Heart left ventricle (tissue), 16 donors: ENCODE data around the gene SH3TC2. TPM values are rescaled to one million over a fixed set of nuclear protein-coding genes. Genes with fewer than 3 reads are reported as not detected.

Experiments used
- ATAC-seq, 4 donors: fragments of 200-7000 bp; cut with Tn5 transposase; one replicate each; pipeline ENCODE4 v1.9.1; 2020 to 2022; ENCODE audit warnings: moderate library complexity in 4 of 4, mild to moderate bottlenecking in 3 of 4, moderate number of reproducible peaks in 1 of 4
- DNase-seq, 5 donors: peaks; one replicate each; pipeline ENCODE4 v3.0.0-alpha.2; 2020
- H3K27ac ChIP-seq, 12 donors: fragments of 200-600 bp; sonication (generic) in 4 of 12; one replicate each; pipeline versions ENCODE4 v1.5.0 to v1.8.0; 2016 to 2022; ENCODE audit warnings: mild to moderate bottlenecking in 2 of 12
- H3K27me3 ChIP-seq, 9 donors: fragments of 200-600 bp; sonication (generic) in 2 of 9; one replicate each; pipeline versions ENCODE4 v1.5.1 to v1.8.0; 2016 to 2022; ENCODE audit warnings: mild to moderate bottlenecking in 3 of 9
- H3K36me3 ChIP-seq, 9 donors: fragments of 200-600 bp; sonication (generic) in 2 of 9; one replicate each; pipeline versions ENCODE4 v1.5.0 to v1.8.0; 2018 to 2022; ENCODE audit warnings: mild to moderate bottlenecking in 2 of 9
- H3K4me1 ChIP-seq, 12 donors: fragments of 200-600 bp; sonication (generic) in 4 of 12; one replicate each; pipeline versions ENCODE4 v1.5.0 to v1.8.0; 2016 to 2022; ENCODE audit warnings: mild to moderate bottlenecking in 3 of 12
- H3K4me3 ChIP-seq, 12 donors: fragments of 200-600 bp; sonication (generic) in 4 of 12; one replicate each; pipeline versions ENCODE4 v1.5.0 to v1.8.0; 2017 to 2022; ENCODE audit warnings: mild to moderate bottlenecking in 9 of 12, moderate library complexity in 4 of 12
- H3K9me3 ChIP-seq, 12 donors: fragments of 200-600 bp; sonication (generic) in 4 of 12; one replicate each; pipeline versions ENCODE4 v1.5.0 to v1.8.0; 2016 to 2022; ENCODE audit warnings: mild to moderate bottlenecking in 1 of 12
- POLR2A ChIP-seq, 2 donors: fragments of 450-650 bp; IDR thresholded peaks; one replicate each; pipeline ENCODE4 v1.6.1; 2017; ENCODE audit warnings: antibody characterized with exemption in 2 of 2, mild to moderate bottlenecking in 2 of 2, moderate library complexity in 2 of 2
- WGBS, 4 donors: extraction: QIAGEN DNeasy Blood & Tissue Kit in 2 of 4; methylation state at CpG; one replicate each; pipeline versions ENCODE4 v1.1.5 to v1.1.7; 2013 to 2018; 5-methylcytosine and 5-hydroxymethylcytosine counted together
- intact Hi-C, 10 donors: fragments of 100-400 bp; cut with DNase I; formaldehyde crosslinking; loops; one replicate each; pipeline versions ENCODE4 v1.11.1 to v1.14.2; 2022
- polyA plus RNA-seq, 2 donors: library from polyadenylated mRNA; stranded (reverse); fragments of 200-250 nt; gene quantifications; one replicate each; pipeline ENCODE4 v1.2.3, GENCODE V29; 2013
- total RNA-seq, 9 donors: library from RNA; depleted of rRNA in 2 of 9; stranded (reverse); fragments of >200 nt in 2 of 9; fragmentation: NEBNext Ultra II Directional in 3 of 9; extraction: Animal tissue kit (Norgen Biotek cat#: 25700) in 3 of 9; gene quantifications; one replicate each; pipeline versions ENCODE4 v1.1.0 to v1.2.4, GENCODE V29; 2016 to 2023
- TF ChIP-seq, protein P1 (sequence below), 12 donors: fragments of 200-600 bp; sonication (generic) in 4 of 12; IDR thresholded peaks; one replicate each; pipeline versions ENCODE4 v1.5.0 to v1.8.0; 2018 to 2022; ENCODE audit warnings: antibody characterized with exemption in 12 of 12, mild to moderate bottlenecking in 5 of 12
- donor health status: ischemic (EF 13 %, LVEDD 7.1; RV severe dilation, severe dysfunction).
- donor health status: healthy with polysubstance abuse.
- donor health status: DM: no; HTN: yes; CAD: no.
- donor health status: DM: no; HTN: no; CAD: no.
- donor health status: ischemic (EF 25% LVEDD 6.9; RV normal size, moderate dysfunction).
- donor health status: ischemic (EF 25% LVEDD 5.7; RV mildly dilated, moderate dysfunction).
- donor health status: healthy.
- donor health status: DM: yes; HTN: yes; CAD: no.
- donor health status: ischemic (EF 35%, LVEDD 5.7; RV mildly dilated, moderate dysfunction).
- donor health status: nonischemic (EF 11% LVEDD 7.7; RV severe dilation, severe dysfunction).
- donor health status: DM: yes; HTN: yes; CAD: no.
- donor health status: PGD.
- donor health status: ischemic (EF 29% LVEDD 5.4; RV normal size, mild dysfunction).
- donor health status: nonischemic (EF 23%, LVEDD 6.1; RV moderate dilation, normal function).

Gene SH3TC2
- total and polyA plus RNA-seq, 11 donors = 1.6 to 12.7 (median 4.0) TPM

DNA sequence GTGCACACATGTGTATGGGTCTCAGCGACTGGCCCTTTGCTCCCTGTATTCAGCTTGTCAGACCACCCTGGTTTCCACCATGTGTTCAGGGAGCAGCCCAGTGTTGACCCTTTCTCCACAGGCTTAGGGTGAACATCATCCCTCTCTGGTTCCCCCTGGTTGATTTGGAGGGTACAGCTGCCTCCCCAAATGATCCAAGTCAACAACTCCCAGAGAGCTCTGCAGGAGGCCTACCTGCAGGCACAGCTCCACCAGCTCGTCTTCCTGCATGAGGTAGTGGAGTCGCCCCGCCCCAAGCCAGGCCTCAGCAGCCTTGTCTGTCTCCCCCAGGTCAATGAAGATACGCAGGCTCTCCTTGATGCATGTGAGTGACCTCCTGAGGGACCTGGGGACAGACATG, 50.5 kb downstream of the SH3TC2 start:
- H3K36me3 ChIP-seq = no peaks in the 10 kb centered on the region
- intact Hi-C loops = no loop called here
- WGBS, 4 donors = 95 to 97% (median 96%) methylated on average over 4 to 5 of the region's 5 CpGs
- no peaks in the 10 kb centered on the region for H3K27me3 ChIP-seq
- no peak overlapping the region for H3K27ac ChIP-seq
- H3K9me3 ChIP-seq = no peaks in the 10 kb centered on the region
- no peaks in the 10 kb centered on the region for H3K4me1 ChIP-seq
- H3K4me3 ChIP-seq = no peak overlapping the region
- ATAC-seq = no peak
- DNase-seq = no peak
- TF ChIP-seq POLR2A (IDR thresholded peaks at IDR 0.05) = no peak
- TF ChIP-seq, protein P1, sequence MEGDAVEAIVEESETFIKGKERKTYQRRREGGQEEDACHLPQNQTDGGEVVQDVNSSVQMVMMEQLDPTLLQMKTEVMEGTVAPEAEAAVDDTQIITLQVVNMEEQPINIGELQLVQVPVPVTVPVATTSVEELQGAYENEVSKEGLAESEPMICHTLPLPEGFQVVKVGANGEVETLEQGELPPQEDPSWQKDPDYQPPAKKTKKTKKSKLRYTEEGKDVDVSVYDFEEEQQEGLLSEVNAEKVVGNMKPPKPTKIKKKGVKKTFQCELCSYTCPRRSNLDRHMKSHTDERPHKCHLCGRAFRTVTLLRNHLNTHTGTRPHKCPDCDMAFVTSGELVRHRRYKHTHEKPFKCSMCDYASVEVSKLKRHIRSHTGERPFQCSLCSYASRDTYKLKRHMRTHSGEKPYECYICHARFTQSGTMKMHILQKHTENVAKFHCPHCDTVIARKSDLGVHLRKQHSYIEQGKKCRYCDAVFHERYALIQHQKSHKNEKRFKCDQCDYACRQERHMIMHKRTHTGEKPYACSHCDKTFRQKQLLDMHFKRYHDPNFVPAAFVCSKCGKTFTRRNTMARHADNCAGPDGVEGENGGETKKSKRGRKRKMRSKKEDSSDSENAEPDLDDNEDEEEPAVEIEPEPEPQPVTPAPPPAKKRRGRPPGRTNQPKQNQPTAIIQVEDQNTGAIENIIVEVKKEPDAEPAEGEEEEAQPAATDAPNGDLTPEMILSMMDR (IDR thresholded peaks at IDR 0.05) = no peak

DNA sequence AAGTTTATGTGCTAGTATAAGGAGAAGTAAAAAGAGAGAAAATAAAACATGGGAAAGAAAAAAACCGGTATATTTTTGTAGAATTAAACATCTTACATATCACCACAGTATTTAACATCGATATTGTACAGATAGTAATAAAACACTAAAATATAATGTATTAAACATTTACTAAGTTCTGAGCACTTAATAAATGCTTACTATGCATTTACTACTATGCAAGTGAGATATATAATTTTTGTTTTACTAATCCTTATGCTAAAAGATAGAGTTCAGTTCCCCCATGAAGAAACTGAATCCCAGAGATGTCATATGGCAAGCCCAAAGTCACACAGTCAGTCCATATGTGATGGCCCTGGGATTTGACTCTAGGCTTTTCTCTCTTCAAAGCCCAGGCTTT, 51.1 kb downstream of the SH3TC2 start:
- ATAC-seq (no peak), DNase-seq (no peak)
- H3K36me3 ChIP-seq = peaks cover 0 to 1% (median 0%) of the 10 kb centered on the region in 9 donors
- no peaks in the 10 kb centered on the region for H3K9me3 ChIP-seq
- 95 to 99% (median 96%) methylated on average over 2 of the region's 2 CpGs for WGBS, 4 donors
- H3K27ac ChIP-seq = no peak overlapping the region
- H3K4me3 ChIP-seq = no peak overlapping the region
- H3K27me3 ChIP-seq = no peaks in the 10 kb centered on the region
- intact Hi-C loops = no loop called here
- no peaks in the 10 kb centered on the region for H3K4me1 ChIP-seq
- TF ChIP-seq, protein P1 (IDR thresholded peaks at IDR 0.05) = no peak
- TF ChIP-seq POLR2A (IDR thresholded peaks at IDR 0.05) = no peak

DNA sequence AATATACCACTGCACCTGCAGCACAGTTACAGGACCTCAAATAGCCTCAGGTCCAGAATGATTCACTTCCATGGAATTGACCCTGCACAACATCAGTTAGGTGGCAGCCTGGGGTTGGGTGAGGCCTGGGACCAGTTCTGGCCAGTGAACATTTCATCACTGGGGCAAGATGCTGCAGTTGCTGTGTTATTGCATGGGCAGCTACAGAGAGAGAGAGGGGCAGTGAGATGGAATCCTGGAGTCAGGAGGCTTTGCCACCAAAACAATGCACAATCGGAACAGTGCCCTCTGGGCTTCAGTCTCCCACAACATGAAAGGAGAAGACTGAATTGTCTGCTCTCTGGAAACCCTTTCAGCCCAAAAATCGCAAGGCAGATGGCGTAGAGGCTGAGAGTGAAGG, 51.8 kb downstream of the SH3TC2 start:
- Histone ChIP-seq H3K9me3 (no peaks in the 10 kb centered on the region), H3K4me3 (no peak overlapping the region), H3K4me1 (no peaks in the 10 kb centered on the region), H3K27me3 (no peaks in the 10 kb centered on the region), H3K27ac (no peak overlapping the region), H3K36me3 (peaks cover 0 to 7% (median 0%) of the 10 kb centered on the region in 9 donors)
- intact Hi-C loops = no loop called here
- TF ChIP-seq, protein P1 (IDR thresholded peaks at IDR 0.05) = no peak
- TF ChIP-seq POLR2A (IDR thresholded peaks at IDR 0.05) = no peak
- WGBS, 4 donors = 87 to 94% (median 91%) methylated on average over 3 of the region's 3 CpGs
- no peak for ATAC-seq
- DNase-seq = no peak

DNA sequence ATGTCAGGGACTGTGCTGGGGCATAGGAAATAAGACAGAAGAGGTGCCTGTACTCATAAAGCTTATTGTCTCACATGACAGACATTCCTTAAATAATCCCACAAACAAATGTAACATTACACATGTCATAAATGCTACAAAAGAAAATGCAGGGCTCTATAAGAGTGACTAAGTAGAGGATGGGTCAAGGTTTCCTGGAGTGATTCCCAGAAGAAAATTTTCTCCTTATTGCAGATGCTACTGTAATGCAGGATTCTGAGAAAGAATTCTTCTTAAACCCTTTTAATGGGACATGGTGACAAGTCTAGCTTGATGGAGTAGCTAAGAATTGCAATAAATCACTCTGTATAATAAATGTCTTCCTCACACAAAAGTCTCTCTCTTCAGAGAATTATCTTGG, 55.7 kb downstream of the SH3TC2 start:
- TF ChIP-seq, protein P1 (IDR thresholded peaks at IDR 0.05) = no peak
- no peak for TF ChIP-seq POLR2A (IDR thresholded peaks at IDR 0.05)
- H3K4me3 ChIP-seq = no peak overlapping the region
- H3K27me3 ChIP-seq = no peaks in the 10 kb centered on the region
- DNase-seq (no peak), ATAC-seq (no peak)
- H3K9me3 ChIP-seq = no peaks in the 10 kb centered on the region
- peaks cover 0 to 6% (median 2%) of the 10 kb centered on the region in 12 donors for H3K4me1 ChIP-seq
- no peak overlapping the region for H3K27ac ChIP-seq
- H3K36me3 ChIP-seq = peaks cover 0 to 8% (median 0%) of the 10 kb centered on the region in 9 donors
- intact Hi-C loops = loop anchor here in 1 of 10 donors (10.0 kb wide), 1 partner anchor 108 kb away; no protein-coding TSS in a partner anchor
